Progenitor cell of endocrine pancreas (in vitro differentiated cells): ENCODE measurements around the gene BRD3OS. TPM values are rescaled to one million over a fixed set of nuclear protein-coding genes. Genes with fewer than 3 reads are reported as not detected.
A peak's percentile ranks its signal among the peaks of the same experiment; 100 is the strongest.

Experiments
- DNase-seq: peaks from one replicate; pipeline ENCODE4 v3.0.0; 2021; ENCODE audit warnings: low spot score; ENCODE audit not compliant: unreplicated experiment
- H3K27ac Mint-ChIP-seq: 2 replicates; pipeline ENCODE4 v1.8.0; 2021; ENCODE audit warnings: mild to moderate bottlenecking, moderate library complexity, mixed read lengths
- H3K27me3 Mint-ChIP-seq: 2 replicates; pipeline ENCODE4 v1.8.0; 2021; ENCODE audit warnings: mixed read lengths
- H3K36me3 Mint-ChIP-seq: 2 replicates; pipeline ENCODE4 v1.8.0; 2022; ENCODE audit warnings: mixed read lengths; ENCODE audit not compliant: insufficient read depth
- H3K4me1 Mint-ChIP-seq: 2 replicates; pipeline ENCODE4 v1.8.0; 2021; ENCODE audit warnings: low read depth, mixed read lengths
- H3K4me3 Mint-ChIP-seq: 2 replicates; pipeline ENCODE4 v1.8.0; 2021; ENCODE audit warnings: low read depth, mild to moderate bottlenecking, moderate library complexity, mixed read lengths
- H3K9me3 Mint-ChIP-seq: 2 replicates; pipeline ENCODE4 v1.8.0; 2021; ENCODE audit warnings: low read depth, mixed read lengths
- CTCF ChIP-seq: fragments of 200-600 bp; sonication (generic); IDR thresholded peaks from one replicate; pipeline ENCODE4 v1.5.0; 2021; ENCODE audit warnings: antibody characterized with exemption, mild to moderate bottlenecking; ENCODE audit not compliant: unreplicated experiment
- total RNA-seq: library from RNA; stranded (reverse); gene quantifications from 2 replicates; pipeline ENCODE4 v1.2.1, GENCODE V29; 2021

Gene BRD3OS
- total RNA-seq, 1 donor from 2014 or later: 28.0 TPM

GRCh38 chr9:133993635-133994253 is 31.5 kb upstream of the BRD3OS start:
- DNase-seq: no peak
- Mint-ChIP-seq H3K27me3 (no peaks in the 10 kb centered on the region), H3K9me3 (no peaks in the 10 kb centered on the region), H3K4me3 (peak overlapping the region; percentile 70), H3K27ac (peak overlapping the region; percentile 24), H3K36me3 (no peaks in the 10 kb centered on the region), H3K4me1 (peaks cover 15% of the 10 kb centered on the region)
- no peak for TF ChIP-seq CTCF

- DNase-seq: peak; percentile 86
- Mint-ChIP-seq H3K27ac (no peak overlapping the region), H3K36me3 (no peaks in the 10 kb centered on the region), H3K4me3 (peak overlapping the region; percentile 50), H3K4me1 (peaks cover 14% of the 10 kb centered on the region), H3K27me3 (no peaks in the 10 kb centered on the region), H3K9me3 (no peaks in the 10 kb centered on the region)
- TF ChIP-seq CTCF: peak; percentile 95
Observed at GRCh38 chr9:133994353-133995011, 30.8 kb upstream of the BRD3OS start.

- no peak for TF ChIP-seq CTCF
- no peaks in the 10 kb centered on the region for H3K36me3 Mint-ChIP-seq
- peaks cover 5% of the 10 kb centered on the region for H3K27me3 Mint-ChIP-seq
- peaks cover 7% of the 10 kb centered on the region for H3K4me1 Mint-ChIP-seq
- H3K27ac Mint-ChIP-seq: no peak overlapping the region
- no peak overlapping the region for H3K4me3 Mint-ChIP-seq
- no peak for DNase-seq
- H3K9me3 Mint-ChIP-seq: no peaks in the 10 kb centered on the region
Observed at GRCh38 chr9:133995012-133995896, 30.0 kb upstream of the BRD3OS start.

GRCh38 chr9:133996531-133997520 is 28.5 kb upstream of the BRD3OS start:
- no peaks in the 10 kb centered on the region for H3K36me3 Mint-ChIP-seq
- H3K4me3 Mint-ChIP-seq: no peak overlapping the region

More at GRCh38 chr9:133996531-133997520, 28.5 kb upstream of the BRD3OS start:
- no peaks in the 10 kb centered on the region for H3K9me3 Mint-ChIP-seq
- DNase-seq: no peak
- H3K27ac Mint-ChIP-seq: no peak overlapping the region
- TF ChIP-seq CTCF: no peak
- peaks cover 6% of the 10 kb centered on the region for H3K27me3 Mint-ChIP-seq
- H3K4me1 Mint-ChIP-seq: peaks cover 3% of the 10 kb centered on the region
